ENCODE results near the gene ARHGAP15.

ARHGAP15 gene

DNA sequence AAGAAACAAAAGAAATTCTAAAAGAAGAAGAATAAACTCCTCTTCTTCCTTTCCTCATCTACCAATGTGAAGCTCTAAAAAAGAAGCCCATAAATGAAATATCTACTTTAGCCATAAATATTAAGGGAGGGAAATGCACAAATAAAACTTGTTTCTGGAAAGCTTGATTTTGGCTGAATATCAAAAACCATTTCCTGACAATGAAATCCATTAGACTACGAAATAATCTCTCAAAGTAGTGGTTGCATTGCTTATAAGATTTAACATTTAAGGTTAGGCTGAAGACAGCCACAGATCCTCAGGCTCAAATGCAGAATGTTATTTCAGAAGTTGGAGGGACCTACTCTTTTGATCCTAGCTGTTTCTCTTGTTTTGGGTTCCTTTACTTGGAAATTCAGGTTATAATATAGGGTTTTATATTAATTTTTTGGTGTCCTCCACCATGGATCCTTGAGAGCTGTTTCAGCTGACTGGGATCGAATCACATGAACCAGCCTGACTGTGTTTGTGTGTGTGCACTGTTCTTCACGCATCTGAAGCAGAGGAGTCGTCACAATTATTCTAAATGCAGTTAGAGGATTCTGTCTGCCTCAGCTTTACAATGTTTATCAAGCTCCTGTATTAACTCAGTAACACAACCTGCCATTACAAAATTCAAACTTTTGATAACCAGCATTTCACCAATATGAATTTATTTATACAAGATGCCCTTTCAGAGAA, 474.8 kb downstream of the ARHGAP15 start:
- DNase-seq = no peak

DNA sequence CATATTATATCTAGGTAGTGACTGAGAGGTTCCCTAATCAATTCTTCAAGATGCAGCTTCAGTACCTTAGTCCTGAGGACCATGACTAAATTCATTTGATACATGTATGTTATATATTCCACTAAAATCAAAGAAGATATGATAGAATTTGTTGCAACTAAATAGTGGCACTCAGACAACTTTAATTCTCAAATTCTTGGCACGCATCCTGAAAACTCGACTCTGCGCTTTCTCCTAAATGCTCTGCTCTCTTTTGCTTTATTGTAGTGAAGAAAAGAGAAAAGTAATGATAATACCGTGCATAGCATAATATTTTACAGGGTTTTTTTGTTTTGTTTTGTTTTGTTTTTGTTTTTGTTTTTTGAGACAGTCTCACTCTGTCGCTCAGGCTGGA, 475.3 kb downstream of the ARHGAP15 start:
- no peak for DNase-seq

DNA sequence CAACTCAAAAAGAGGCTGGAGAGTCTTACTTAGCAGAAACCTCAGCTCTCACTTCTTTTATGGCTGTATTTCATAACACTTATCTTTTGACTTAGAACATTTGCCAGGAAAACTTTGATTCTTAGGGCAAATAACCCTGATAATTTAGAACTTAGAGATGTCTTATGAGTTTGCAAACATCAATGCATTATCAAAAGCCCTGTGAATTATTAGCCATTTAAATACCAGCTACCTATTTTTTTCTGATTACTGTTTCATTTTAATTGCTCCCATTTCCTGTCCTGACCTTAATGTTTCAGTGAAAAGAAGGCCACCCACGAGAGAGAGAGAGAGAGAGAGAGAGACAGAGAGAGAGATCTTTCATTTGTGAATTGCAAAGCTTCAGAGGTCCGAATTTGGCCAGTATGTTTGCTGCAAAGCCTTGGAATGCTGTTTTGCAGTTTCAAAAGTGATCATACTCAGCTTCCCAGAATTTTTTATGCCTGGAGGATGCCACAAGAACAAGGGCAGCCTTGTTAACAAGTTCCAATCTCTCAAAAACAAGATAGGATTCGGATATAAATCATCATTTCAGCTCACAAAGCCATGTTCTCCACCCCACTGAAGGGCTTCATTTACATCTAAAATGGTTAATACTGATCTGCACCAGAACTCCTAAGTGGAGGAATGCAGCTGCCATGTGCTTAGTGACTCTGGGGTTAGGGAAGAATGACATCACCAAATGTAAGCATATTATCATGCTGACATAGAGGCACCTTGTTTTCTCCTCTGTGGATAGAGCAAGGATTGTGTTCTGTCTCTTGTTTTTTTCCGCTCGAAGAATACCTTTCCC, 478.2 kb downstream of the ARHGAP15 start:
- DNase-seq = no peak

DNA sequence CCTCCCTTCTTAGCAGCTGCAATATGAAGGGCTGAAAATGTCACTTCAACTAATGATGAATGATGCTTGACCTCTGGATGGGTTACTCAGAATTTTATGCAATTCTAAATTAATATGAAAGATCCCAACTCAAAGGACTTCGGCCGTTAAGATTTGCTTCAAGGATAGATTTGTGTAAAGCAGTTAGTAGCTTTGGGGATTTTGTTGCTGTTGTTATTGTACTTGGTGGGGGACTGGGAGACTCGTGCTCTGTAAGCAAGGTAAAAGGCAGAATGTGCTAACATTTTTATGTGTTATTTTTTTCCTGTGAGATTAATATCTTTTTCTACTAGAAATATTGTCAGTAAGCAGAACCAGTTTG, 478.8 kb downstream of the ARHGAP15 start:
- DNase-seq = no peak

DNA sequence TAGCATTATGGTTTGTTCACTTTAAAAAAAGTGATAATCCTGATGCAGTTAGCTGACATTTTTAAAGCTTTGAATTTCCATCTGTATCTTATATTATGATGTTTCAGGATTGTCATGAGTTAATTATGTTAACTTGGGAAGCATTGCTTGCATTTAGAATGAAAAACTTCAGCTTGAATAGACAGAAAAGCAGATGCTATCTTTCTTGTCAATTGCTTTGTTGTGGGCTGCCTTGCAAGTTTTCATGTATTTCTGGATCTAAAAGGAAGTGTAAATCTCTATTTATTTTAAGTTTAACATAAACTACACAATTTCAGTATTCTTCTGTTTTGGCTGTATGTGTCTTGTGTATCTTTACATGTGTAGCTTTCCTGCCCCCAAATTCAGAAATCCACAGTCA, 479.5 kb downstream of the ARHGAP15 start:
- no peak for DNase-seq

DNA sequence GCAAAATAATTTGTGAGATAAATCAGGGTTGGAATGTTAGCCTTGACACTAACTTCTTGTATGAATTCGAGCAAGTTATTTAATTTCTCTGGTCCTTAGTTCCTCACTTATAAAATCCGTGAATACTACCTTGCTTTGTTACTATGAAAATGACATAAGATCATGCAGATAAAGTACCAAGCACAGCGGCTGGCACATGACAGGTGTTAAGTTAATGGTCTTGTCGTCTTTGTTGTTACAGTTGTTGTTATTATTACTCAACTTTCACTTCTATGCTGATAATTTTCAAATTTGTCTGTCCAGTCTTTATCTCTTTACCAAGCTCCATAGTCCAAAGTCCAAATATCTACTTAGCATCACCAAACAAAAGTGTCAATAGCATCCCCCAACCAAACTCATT, 482.1 kb downstream of the ARHGAP15 start:
- no peak for DNase-seq

DNA sequence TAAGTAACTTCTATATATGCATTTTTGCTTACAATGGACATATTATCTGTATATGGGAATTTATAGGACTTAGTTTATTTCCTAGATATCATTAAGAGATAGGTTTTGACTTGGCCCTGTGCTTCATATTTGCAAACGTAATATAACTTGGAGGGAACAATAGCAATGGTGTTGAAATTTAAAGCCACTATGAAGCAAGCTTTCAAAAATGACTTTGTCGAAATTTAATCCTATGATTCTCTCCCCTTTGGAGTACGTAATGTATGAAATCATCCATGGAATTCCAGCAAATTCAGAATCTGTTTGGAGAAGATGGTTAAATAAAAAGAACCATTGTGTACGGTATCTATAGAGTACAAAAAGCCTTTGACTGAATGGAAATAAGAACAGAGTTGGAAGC, 486.3 kb downstream of the ARHGAP15 start:
- DNase-seq = no peak

DNA sequence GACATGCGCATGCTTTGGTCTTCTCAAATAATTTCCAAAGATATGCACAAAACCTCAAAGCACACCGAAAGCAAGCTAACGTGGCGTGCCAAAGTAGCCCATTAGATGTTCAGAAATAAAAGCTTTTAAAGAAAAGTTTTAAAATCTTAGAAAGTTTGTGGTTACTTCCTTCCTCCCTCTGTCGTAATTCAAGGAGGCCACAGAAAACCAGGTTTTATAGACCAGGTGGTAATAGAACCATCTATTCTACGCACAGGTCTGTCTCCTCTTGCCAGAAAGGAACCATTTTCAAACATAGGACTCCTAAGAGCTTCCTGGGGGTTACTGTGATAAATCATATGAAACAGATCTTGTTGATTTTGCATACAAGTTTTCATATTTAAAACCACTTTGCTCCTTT, 487.2 kb downstream of the ARHGAP15 start:
- DNase-seq = no peak

DNA sequence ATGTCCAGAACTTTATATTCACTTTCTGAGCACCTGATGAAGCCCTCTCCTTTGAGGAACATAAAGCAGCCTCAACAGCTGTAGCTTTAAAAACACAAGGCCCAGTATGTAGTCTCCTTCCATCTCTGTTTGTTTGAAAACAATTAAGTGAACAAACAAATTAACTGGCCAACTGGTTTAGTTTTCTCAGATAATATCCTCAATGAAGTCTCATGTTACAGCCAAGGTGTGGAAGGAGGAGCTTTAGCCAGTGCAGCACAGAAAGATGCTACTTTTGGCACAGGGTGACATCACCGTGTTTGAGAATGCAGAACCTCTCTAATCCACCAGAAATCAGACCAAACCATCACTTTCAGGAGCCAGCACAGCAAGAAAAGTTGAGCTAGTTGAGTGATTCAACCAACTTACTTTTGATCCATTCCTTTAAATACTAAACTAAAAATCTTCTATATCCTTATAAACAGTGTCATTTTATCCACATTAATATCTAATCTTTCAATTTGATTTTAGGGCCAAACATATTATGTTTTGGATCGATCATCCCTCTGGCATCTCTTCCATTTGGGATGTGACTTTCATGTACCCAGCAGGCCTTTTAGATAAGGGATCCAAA, 488.7 kb downstream of the ARHGAP15 start:
- DNase-seq = no peak

DNA sequence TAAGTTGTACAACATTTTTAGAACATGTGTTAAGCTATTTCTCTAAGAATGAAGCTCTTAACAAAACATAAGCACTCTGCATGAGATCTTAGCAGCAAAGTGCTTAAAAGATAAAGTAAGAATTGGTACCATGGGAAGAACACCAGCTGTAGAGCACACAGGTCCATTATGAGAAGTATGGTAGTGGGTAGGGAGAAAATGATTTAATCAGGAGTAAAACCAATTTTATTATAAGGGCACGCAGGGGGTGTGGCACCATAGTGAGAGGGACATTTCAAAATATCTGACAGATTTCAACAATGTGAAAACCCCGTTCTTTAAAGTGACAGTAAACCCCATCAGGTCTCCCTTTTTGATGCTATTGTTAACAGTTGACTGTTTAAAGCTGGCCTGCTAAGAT, 492.9 kb downstream of the ARHGAP15 start:
- DNase-seq = no peak

DNA sequence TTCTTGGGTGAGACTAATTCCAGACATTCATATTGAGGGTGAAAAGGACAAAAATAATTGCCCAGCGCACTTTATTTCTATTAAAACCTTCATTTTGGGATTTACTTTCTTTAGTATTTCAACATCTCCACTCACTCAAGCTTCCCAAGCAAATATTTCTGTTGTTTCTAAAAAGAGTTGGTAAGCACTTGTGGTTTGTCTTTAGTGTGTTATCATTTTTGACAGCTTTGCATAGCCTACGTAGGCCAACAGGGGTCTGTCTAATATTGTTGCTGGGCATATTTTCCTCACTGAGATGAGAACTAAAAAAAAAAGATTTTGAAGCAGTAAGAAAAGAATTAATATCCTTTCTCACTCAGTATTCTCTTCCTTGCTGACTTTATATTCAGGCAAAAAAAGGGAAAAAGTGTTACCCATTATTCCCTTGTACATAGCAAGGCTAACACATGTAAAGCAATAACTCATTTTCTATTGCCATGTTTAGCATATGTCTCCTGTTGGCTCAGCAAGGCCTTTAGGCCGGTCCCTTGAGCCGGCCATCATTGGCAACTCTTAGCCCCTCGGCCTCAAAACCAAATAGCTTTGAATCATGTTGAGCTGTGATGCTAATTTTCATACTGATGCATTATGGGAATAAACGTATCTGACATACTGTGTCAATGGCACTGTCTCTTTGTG, 494.2 kb downstream of the ARHGAP15 start:
- DNase-seq = peak; percentile 61

DNA sequence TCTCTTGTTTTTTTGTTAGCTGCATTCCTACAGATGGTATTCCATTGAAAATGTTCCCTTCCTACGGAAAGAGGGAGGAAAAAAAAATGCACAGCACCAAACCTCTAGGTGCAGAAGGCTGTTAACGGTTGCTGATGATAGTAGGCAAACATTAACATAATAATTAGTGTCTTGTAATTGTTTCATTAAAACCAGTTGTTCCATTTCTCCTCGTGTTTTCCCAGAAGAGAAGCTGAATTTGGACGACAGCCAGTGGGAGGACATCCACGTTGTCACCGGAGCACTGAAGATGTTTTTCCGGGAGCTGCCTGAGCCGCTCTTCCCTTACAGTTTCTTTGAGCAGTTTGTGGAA, 494.7 kb downstream of the ARHGAP15 start:
- DNase-seq = no peak

DNA sequence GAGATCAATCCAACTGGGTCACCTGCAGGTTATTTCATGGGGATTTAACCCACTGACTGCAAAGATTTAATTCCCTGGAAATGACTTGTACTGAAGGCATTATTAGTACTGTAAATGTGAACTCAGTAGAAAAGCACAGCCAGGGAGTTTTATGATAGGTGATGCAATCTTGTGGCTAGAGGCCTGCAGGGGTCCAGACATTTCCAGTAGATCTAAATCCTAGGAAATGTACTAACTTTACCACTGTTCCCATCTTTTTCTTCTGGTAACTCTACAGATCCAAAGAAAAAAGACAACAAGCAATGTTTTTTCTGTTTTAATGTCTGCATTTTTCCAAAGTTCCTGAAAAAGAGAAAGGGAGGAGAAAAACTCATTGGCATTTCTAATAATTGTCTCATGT, 500.1 kb downstream of the ARHGAP15 start:
- no peak for DNase-seq

DNA sequence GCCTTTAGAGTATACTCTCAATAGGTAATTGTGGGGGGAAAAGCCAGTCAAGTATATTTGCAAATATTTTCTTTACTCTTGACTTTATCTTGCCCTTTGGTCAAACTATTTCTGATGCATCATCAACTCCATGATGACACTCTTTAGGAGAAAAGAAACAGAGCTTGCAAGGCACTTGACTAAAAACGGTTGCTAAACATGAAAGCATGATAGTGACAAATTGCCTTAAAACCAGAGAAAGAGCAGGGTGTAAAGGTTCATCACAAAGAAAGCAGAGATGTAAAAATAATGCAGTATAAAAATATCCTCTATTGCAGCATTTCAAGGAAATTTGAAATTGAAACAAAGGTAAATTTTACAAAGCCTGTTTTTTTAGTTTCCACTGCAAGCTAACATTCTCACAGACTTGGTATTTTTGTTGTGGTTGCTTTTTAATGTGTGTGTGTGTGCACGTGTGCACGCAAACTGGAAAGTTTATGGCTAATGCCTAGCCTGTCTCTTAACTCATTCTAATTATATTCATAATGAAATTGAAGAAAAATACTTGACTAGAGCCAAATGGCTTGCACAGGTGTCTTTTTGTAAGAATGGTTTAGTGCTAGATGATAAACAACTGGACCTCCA, 503.6 kb downstream of the ARHGAP15 start:
- no peak for DNase-seq

DNA sequence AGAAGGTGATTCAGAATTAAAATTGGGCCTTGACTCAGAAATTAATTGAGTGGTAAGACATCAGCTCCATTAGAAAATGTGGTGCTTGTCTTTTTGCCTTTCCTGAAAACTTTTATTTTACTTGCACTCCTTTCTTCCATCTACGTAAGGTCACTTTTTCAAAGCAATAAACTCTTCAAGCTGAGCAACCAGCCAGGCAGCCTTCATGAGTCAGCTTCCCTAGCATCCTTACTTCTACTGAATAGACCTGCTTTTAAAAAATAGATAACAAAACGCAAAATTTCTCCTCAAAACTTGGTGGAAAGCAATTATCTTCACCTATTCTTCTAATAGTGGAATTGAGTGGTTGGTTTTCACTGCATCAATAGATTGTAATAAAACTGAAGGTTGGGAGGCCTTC, 504.2 kb downstream of the ARHGAP15 start:
- no peak for DNase-seq

DNA sequence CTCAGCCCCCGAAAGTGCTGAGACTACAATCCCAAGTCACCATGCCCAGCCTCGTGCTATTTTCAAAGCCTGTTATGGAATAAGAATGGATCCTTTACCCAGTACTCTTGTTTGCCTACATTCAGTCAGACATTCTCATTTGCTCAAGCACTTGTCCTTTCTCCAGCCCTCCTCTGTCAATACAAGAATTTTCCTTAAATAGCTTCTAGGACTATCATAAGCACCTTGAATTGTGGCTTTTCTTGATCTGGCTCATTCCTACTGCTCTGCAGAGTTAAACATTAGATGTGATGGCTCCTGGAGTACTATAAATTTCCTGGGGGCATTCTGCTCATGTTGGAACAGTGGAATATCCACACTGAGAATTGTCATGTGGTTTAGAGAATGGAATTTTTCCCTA, 506.1 kb downstream of the ARHGAP15 start:
- no peak for DNase-seq

DNA sequence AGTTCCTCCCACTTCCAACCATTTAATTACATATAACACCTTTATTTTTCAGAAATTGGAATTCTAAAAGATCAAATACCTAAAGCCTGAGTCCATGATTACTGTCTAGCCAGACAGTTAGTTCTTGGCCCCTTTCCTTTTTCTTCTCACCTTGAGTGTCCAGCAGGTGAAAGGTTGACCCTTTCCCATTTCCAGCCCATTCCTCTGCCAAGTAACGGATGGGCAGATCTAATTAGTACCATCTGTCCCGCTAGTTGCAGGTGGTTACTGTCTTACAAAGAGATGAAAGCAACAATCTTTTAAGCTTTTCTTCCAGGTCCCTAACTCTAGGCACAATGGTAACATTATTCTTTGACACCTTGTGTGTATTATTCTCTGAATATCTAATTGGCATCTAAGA, 506.7 kb downstream of the ARHGAP15 start:
- DNase-seq = no peak

DNA sequence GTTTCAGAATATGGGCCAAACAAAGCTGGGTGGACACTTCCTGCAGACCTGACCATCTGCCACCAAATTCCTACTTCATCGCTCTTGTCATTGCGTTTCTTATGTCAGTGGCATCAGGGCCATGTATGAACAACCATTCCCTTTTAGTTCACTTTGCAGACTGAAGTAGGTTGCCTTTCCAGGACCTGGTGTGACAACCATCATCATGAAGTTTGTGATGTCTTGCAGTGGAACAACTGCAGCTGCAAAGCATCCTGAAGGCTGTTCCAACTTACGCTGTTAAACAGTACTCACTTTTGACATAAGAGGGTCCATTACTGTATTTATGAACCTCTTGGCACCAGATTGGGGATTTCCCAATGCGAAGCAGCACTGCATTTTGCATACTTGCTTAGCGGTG, 511.6 kb downstream of the ARHGAP15 start:
- DNase-seq = no peak

DNA sequence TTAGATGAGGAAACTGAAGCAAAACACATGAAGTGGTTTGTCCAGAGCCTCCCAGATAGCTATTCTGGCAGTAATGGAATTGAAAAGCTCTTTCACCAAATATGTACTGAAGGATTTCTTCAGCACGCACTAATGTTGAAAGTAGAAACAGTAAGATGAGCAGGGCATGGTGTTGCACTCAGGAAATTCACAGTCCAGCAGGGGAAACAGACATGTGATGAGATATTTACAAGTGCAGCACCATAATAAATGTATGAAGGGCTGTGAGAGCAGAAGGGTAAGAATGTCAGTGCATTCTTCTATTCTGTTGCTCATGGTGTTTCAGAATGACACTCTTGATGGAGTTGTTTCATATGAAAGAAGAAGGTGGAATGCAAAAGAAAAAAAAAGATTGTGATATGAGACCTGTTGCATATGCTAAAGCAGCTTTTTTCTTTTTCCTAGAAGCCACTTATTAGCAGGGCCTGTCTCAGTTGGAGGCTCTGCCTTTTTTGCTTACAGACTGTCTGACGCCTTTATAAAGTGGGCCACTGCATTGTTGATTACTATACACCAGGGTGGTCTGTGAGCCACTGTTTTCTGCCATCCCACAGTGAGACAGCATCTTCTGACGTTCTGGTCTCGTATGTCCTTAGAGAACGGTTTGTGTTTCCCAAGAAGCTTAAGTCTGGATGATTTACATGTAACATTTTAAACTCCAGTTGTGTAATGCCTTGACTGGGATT, 516.9 kb downstream of the ARHGAP15 start:
- no peak for DNase-seq

DNA sequence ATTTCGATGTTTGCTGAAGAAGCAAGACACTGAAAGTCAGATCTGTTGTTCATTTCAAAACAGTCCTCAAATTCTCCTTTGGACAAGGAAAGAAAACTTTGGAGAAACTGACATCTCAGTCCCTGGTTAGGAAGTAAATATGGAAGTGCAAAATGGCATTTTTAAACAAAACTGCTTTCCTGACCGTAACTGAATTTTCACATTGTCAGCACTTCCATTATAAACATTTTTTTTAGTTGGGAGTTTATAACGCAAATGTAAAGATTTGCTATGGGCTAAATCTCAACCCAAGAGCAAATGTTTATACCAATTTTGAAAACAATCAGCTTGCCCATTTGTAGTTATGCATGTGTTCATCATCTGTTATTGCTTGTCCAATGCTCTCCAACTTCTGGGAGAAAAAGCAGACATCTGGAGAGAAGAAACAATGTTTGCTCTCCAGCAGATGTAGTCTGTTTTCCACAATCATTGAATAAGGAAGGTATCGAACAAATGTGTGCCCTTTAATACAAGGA, 520.1 kb downstream of the ARHGAP15 start:
- DNase-seq = no peak

DNA sequence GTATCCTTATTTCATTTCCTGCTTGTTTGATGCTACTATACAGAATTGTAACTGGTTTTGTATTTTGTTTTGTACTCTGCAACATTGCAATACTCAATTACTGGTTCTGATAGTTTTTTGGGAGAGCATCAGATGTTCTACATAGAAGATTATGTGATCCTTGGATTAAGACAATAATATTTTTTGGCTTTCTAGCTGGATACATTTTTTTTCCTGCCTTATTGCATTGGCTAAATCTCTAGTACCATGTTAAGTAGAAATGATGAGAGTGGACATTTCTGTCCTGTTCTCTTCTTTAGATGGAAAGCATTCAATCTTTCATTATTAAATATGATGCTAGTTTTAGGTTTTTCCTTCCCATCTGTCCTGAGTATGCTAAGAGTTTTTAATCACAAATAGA, 523.5 kb downstream of the ARHGAP15 start:
- DNase-seq = no peak

DNA sequence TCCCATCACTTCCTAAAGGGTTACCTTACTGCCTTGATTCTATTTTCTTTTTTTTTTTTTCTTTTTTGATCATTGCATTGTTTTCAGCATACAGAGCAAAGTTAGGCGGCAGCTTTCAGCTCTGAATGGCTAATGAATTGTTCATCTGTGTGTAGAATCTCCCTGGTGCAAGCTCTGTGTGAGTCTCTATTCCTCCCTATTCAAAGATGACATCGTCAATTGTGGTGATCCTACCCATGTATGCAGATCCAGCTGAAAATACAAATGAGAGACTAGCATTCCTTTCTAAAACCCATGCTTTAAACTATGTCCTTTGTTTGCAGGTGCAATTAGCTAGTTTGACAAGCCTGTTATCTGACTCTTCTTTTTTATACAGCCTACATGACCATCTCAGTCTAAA, 539.0 kb downstream of the ARHGAP15 start:
- no peak for DNase-seq

Data from hematopoietic multipotent progenitor cell treated with erythropoietin and hydrocortisone succinate and interleukin-3 and kit ligand, for 6 days (in vitro differentiated cells).